ENCODE data around the gene LRRC32.

DNA sequence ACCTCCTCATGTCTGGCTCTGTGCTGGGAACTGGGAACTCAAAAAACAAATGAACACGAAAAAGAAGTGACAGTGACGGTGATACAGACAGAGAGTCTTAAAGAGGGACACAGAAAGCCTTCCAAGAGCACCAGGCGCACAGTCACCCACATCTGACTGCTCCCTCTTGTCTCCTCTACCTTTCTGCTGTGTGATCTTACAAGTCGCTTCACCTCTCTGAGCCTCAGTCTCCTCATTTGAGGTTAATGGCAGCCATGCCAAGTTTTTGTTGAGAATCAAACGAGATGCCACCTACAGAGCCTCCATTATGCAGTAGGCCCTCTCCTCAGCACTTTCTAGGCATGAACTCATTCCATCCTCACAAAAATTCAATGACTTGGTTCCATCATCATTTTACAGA lies 3.7 kb downstream of the LRRC32 start:
- TF ChIP-seq, protein P1, sequence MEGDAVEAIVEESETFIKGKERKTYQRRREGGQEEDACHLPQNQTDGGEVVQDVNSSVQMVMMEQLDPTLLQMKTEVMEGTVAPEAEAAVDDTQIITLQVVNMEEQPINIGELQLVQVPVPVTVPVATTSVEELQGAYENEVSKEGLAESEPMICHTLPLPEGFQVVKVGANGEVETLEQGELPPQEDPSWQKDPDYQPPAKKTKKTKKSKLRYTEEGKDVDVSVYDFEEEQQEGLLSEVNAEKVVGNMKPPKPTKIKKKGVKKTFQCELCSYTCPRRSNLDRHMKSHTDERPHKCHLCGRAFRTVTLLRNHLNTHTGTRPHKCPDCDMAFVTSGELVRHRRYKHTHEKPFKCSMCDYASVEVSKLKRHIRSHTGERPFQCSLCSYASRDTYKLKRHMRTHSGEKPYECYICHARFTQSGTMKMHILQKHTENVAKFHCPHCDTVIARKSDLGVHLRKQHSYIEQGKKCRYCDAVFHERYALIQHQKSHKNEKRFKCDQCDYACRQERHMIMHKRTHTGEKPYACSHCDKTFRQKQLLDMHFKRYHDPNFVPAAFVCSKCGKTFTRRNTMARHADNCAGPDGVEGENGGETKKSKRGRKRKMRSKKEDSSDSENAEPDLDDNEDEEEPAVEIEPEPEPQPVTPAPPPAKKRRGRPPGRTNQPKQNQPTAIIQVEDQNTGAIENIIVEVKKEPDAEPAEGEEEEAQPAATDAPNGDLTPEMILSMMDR (IDR thresholded peaks at IDR 0.05 in 2 of 3, conservative IDR thresholded peaks at IDR 0.05 in 1 of 3; ENCODE audit: insufficient read depth in 2 of 3, low read depth in 1 of 3, low read length in 3 of 3): no peak
- no peak for TF ChIP-seq PKNOX1 (IDR thresholded peaks at IDR 0.05)
- no peak for TF ChIP-seq SMC3 (conservative IDR thresholded peaks at IDR 0.05; ENCODE audit: insufficient read depth, low read depth, low read length)
- no peak for TF ChIP-seq L3MBTL2 (IDR thresholded peaks at IDR 0.05)
- no peak for TF ChIP-seq ERF (CRISPR knock-in tag; IDR thresholded peaks at IDR 0.05)
- no peak for TF ChIP-seq GABPA (tag; conservative IDR thresholded peaks at IDR 0.05; ENCODE audit: low read depth)
- TF ChIP-seq, protein P2, sequence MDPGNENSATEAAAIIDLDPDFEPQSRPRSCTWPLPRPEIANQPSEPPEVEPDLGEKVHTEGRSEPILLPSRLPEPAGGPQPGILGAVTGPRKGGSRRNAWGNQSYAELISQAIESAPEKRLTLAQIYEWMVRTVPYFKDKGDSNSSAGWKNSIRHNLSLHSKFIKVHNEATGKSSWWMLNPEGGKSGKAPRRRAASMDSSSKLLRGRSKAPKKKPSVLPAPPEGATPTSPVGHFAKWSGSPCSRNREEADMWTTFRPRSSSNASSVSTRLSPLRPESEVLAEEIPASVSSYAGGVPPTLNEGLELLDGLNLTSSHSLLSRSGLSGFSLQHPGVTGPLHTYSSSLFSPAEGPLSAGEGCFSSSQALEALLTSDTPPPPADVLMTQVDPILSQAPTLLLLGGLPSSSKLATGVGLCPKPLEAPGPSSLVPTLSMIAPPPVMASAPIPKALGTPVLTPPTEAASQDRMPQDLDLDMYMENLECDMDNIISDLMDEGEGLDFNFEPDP (CRISPR knock-in tag; IDR thresholded peaks at IDR 0.05): no peak
- no peak for TF ChIP-seq ZSCAN32 (CRISPR knock-in tag; IDR thresholded peaks at IDR 0.05)
- TF ChIP-seq RCOR1 (IDR thresholded peaks at IDR 0.05; ENCODE audit: borderline replicate concordance in 1 of 2, low read depth in 2 of 2, low read length in 2 of 2): no peak
- no peak for TF ChIP-seq CHD4 (IDR thresholded peaks at IDR 0.05; ENCODE audit: insufficient read depth, insufficient replicate concordance, low read depth, low read length, poor library complexity, severe bottlenecking)
- TF ChIP-seq POLR2AphosphoS5 (IDR thresholded peaks at IDR 0.05; ENCODE audit: control insufficient read depth, insufficient read depth, low read depth, low read length): no peak
- no peak for TF ChIP-seq ZNF274 (IDR thresholded peaks at IDR 0.05; ENCODE audit: borderline replicate concordance, low read depth, low read length)
